Measurements from ENCODE around the gene PERM1. TPM values are rescaled to one million over a fixed set of nuclear protein-coding genes. Genes with fewer than 3 reads are reported as not detected.
"Not testable (repeated sequence)": the region's sequence is repeated elsewhere in the genome, so short reads cannot be mapped to it uniquely, and the experiment has no call there.

PERM1 gene
- total RNA-seq, 1 donor from 2014 or later: not detected

DNA sequence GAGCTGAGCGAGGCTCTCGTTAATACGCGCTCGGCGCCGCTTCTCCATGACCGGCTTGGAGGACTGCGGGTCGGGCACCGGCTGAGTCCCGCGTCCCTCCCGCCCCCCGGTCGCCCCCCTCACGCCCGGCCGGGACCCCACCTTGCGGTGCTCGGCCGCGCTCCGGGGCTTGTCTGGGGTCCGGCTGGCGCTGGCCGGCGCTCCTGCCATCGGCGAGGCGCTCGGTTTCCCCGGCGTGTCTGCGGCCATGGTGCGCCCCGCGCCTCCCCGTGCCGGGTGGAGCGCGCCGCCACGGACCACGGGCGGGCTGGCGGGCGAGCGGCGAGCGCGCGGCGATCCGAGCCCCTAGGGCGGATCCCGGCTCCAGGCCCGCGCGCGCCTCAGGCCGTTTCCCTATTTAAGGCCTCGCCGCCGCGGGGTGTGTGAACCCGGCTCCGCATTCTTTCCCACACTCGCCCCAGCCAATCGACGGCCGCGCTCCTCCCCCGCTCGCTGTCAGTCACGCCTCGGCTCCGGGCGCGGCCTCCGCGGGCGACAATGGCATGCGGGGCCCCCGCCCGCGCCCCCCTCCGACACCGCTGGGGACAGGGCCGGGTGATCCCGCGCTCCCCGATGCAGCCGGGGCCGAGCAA lies 17.9 kb upstream of the PERM1 start, which contains the start of gene HES4:
Gene HES4 (minus strand): TSS at position 373 of the 632 bp plus-strand sequence. CDS start 124 bp downstream, at position 249.
- no peak for FAIRE-seq
- DNase-seq (ENCODE audit: low spot score in 2 of 2): peak; percentile 88 to 90

DNA sequence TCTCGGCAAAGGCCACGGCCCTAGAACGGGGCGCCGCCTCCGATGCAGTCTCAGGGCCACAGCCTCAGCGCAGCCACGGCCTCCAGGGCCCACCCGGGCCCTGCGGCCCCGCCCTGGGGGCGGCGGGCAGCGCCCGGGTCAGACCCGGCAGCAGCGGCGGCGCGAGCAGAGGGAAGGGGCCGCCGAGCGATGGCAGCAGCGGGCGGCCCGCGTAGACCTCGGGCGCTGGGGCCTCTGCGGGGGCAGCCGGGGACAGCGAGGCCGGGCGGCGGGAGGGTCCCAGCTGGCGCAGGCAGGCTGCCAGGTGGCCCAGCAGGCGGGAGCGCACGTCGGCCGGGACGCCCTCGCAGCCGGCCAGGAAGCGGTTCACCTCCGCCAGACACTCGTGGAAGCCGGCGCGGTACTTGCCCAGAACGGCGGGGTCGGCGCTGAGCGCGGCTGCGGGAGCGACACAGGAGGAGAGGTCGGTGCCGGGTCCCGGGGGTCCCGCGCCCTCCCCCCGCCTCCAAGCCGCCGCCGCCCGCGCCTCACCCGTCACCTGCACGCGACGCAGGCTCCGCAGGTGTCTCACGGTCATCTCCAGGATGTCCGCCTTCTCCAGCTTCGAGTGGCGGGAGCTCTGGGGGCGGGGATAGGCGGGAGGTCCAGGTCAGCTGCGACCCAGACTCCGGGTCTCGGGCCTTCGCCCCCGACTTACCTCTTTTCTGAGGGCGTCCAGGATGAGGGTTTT lies 17.3 kb upstream of the PERM1 start:
- FAIRE-seq: no peak
- DNase-seq (ENCODE audit: low spot score in 2 of 2): peak in 1 of 2 donors; percentile 65

DNA sequence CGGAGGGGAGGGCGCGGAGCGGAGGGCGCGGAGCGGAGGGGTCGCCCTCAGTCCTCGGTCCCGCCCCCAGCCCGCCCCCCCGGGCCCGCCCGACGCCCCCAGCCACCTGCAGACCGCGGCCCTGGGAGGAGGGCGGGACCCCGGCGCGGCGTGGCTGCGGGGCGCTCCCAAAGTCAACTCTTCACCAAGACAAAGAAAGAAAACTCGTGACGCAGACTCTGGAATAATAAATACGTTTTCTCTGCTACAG lies 16.8 kb upstream of the PERM1 start:
- FAIRE-seq (no peak), DNase-seq (ENCODE audit: low spot score in 2 of 2) (no peak)

DNA sequence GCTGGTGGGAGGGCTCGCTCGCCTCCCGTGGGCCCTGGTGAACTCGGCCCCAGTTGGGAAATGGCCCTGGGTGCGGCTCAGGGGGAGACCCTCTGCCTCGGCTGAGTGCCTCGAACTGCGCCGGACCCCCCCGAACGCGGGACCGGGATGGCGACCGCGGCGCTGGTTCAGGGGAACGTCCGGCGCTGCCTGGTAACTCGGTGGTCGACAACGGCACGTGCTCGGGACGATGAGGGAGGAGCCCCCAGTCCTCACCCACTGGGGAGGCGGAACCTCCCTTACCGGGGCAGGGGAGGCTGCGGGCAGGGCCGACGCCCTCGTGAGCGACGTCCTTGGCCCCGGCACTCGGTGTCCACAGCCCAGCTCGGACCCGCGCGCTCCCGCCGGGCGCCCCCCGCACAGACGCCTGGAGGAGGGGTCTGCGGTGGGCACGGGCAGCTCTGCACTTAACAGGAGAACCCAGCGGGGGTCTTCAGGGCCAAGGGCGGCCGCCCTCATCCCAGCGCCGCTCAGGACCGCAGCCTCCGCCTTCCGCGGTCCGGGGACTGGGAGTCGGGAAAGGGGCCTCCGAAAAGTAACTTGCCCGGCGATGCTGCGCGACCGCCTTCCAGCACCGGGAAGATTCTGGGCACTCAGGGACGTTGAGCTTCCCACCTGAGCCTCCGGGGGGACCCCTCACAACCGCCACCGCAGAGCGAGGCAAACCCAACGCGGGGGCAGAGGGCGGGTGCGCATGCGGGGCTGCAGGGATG lies 16.3 kb upstream of the PERM1 start:
- FAIRE-seq (no peak), DNase-seq (ENCODE audit: low spot score in 2 of 2) (peak in 1 of 2 donors; percentile 37)

DNA sequence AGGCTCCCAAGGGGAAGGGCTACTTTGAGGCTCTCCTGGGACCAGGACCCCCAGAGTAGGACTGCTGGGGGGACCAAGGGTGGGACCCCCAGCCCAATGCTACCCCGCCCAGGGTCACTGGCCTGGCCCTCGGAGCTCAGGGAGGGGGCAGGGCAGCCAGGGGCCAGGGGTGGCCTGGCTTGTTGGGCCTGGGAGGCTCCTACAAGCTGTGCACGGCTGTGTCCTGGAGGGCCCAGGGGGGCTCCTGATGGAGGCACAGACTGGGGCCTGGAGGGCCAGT lies 15.8 kb upstream of the PERM1 start:
- DNase-seq (ENCODE audit: low spot score in 2 of 2) (no peak), FAIRE-seq (no peak)

DNA sequence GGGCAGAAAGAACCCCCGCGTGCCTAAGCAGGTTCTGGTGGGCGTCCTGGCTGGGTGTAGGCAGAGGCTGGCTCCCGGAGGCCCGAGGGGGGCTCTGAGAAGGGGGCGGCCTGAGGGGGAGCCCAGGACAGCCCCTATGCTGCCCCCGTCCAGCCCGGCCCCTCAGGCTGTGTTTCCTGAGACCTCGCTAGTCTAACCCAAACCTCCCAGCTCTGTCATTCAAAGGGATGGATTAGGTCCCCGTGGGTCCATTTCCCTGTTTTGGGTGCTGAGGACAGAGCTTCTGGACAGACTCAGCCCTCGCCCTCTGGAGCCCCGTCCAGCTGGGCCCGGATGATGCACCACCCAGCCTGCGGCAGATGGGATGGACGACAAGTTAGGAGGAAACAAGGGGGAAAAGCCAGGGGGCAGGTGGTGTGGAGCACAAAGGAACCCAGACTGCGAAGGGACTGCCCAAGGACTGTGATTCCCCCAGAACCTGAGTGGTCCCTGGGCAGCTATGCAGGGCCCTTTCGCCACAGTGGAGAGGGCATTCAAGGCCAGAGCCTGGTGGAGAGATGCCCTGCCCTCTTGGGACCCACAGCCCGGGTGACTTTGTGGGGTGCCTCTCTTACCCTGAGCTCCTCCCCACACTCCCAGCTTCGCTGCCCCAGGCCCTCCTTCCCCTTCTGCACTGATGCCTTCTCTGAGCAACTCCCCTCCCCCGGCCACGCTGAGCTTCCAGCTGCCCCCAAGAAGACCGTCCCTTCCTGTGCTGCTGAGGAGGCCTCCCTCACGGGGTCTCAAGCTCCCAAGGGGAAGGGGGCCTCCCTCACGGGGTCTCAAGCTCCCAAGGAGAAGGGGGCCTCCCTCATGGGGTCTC lies 15.2 kb upstream of the PERM1 start:
- FAIRE-seq (no peak), DNase-seq (ENCODE audit: low spot score in 2 of 2) (no peak)

DNA sequence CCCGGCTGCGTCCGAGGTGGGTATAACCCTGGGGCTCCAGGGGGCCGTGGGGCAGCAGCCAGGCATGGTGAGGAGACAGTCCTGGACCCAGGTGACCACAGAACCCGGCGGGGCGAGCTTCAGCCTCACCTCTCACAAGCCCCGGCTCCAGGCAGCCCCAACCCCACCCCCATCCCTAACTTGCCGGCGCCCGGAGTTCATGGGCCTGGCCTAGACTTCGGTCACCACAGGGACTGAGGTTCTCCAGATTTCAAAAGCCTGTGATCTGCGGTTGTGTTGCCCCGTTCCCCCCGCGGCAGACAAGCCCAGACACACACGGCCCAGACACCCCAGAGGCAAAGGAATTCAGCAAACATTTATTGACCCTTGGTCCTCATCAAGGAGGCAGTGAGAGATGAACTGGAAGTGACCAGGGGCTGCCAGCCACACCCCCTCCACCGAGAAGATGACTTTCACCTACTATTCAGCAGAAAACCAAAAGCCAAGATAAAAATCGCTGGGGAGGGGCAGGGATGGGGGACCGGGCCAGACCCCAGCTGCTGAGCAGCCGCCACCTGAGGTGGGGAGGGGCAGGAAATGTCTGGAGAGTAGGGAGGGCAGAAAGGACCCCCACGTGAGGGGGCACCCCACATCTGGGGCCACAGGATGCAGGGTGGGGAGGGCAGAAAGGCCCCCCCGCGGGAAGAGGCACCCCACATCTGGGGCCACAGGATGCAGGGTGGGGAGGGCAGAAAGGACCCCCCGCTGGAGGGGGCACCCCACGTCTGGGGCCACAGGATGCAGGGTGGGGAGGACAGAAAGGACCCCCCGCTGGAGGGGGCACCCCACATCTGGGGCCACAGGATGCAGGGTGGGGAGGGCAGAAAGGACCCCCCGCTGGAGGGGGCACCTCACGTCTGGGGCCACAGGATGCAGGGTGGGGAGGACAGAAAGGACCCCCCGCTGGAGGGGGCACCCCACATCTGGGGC lies 14.1 kb upstream of the PERM1 start:
- DNase-seq (ENCODE audit: low spot score in 2 of 2) (no peak), FAIRE-seq (no peak)

DNA sequence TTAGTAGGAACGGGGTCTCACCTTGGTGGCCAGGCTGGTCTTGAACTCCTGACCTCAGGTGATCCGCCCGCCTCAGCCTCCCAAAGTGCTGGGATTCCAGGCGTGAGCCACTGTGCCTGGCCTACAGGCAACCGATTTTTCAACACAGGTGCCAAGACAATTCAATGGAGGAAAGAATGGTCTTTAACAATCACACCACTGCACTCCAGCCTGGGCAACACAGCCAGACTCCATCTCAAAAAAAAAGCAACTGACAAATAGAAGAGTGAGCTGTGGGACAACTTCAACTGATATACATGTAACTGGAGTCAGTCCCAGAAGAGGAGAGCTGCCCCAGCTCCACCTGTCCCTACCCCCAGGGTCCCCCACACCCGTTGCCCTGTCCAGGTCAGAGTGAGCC lies 12.7 kb upstream of the PERM1 start:
- FAIRE-seq; DNase-seq (ENCODE audit: low spot score in 2 of 2): not testable (repeated sequence)

DNA sequence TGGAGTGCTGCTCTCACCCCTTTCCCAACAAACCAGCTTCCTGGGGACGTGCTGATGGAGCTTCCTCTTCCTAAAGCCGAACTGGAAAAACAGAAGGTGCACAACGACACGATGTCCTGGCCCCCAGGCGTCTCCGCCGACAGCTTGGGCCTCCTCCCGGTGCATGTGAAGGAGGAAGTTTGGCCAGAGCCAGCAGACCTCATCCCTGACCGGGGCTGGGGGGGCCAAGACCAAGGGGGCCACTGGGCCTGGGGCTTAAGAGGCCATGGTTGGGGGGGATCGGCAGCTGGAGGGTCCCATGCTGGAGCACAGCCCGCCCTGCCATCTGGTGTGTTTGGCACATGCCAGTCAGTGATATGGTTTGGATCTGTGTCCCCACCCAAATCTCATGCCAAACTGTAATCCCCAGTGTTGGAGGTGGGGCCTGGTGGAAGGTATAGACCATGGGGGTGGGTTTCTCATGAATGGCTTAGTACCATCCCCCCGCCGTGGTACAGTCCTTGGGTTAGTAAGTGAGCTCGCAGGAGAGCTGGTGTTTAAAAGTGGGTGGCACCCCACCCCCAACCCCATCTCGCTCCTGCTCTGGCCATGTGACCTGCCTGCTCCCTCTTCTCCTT lies 11.6 kb upstream of the PERM1 start:
- FAIRE-seq (no peak), DNase-seq (ENCODE audit: low spot score in 2 of 2) (no peak)

DNA sequence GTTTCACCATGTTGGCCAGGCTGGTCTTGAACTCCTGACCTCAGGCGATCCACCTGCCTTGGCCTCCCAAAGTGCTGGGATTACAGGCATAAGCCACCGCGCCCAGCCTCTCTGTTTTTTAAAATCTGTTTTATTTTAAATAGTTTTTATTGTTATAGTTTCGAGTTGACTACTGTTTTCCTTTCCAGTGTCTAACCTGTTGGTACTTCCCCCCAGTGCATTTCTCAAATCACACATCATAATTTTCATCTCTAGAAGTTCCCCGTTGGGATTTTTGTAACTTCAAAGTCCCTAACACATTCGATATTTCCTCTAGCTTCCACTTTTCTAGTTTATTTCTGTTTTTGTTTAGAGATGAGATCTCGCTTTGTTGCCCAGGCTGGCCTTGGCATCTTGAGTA lies 10.5 kb upstream of the PERM1 start:
- FAIRE-seq: no peak
- DNase-seq (ENCODE audit: low spot score in 2 of 2): no peak

DNA sequence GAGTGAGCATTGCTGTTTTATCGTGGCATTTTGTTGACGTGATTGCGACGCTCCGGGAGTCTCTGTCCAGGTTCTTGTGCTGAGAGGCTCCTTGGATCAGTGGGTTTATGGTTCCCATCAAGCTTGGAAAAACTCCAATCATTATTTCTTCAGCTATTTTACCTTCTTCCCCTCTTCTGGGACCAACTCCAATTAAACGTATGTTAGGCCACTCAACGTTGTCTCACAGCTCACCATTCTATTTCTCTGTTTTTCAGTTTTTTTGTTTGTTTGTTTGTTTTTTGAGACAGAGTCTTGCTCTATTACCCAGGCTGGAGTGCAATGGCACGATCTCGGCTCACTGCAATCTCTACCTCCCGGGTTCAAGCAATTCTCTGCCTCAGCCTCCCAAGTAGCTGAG lies 10.0 kb upstream of the PERM1 start:
- FAIRE-seq (no peak), DNase-seq (ENCODE audit: low spot score in 2 of 2) (no peak)

DNA sequence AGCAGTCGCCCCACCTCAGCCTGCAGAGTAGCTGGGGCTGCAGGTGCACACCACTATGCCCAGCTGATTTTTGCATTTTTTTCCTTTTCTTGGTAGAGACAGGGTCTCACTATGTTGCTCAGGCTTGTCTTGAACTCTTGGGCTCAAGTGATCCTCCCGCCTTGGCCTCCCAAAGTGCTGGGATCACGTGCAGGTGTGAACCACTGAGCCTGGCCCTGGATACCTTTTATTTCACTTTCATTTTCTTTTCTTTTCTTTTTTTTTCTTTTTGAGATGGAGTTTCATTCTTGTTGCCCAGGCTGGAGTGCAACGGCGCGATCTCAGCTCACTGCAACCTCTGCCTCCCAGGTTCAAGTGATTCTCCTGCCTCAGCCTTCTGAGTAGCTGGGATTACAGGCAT lies 9.4 kb upstream of the PERM1 start:
- FAIRE-seq; DNase-seq (ENCODE audit: low spot score in 2 of 2): not testable (repeated sequence)

DNA sequence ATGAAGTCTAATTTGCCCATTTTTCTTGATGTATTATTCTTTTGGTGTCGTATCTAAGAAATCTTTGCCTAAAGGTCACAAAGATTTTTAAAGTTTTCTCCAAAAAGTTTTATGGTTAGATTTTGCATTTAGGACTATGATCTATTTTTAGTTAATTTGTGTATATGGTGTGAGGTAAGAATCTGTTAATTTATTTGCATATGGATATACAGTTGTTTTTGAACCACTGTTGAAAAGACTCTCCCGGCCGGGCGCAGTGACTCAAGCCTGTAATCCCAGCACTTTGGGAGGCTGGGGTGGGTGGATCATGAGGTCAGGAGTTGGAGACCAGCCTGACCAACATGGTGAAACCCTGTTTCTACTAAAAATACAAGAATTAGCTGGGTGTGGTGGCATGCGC lies 6.2 kb upstream of the PERM1 start:
- not testable (repeated sequence) for FAIRE-seq; DNase-seq (ENCODE audit: low spot score in 2 of 2)

DNA sequence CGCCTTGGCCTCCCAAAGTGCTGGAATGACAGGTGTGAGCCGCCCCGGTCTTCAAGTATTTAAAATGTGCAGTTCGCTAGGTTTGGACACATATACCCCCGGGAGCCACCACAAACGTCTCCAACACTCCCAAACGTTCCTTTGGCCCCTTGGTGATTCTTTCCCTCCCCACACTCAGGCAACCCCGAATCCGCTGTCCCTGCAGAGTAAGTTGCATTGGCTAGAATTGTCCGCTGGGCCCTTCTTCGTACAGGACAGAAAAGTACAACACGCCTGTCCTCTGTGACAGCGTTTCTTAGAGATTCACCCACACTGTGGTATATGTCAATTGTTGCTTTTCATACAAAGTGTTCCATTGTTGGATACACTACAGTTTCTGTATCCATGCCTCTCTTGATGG lies 3.2 kb upstream of the PERM1 start:
- no peak for FAIRE-seq
- DNase-seq (ENCODE audit: low spot score in 2 of 2): no peak

DNA sequence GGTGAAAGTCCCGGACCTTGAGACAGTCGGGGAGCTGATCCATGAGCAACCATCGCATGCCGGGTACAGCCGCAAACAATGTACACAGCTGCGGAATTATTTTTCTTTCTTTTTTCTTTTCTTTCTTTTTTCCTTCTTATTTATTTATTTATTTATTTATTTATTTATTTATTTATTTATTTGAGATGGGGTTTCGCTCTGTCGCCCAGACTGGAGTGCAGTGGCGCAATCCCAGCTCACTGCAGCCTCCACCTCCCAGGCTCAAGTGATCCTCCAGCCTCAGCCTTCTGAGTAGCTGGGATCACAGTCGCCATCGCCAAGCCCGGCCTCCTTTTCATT lies 2.6 kb upstream of the PERM1 start:
- FAIRE-seq (no peak), DNase-seq (ENCODE audit: low spot score in 2 of 2) (no peak)

DNA sequence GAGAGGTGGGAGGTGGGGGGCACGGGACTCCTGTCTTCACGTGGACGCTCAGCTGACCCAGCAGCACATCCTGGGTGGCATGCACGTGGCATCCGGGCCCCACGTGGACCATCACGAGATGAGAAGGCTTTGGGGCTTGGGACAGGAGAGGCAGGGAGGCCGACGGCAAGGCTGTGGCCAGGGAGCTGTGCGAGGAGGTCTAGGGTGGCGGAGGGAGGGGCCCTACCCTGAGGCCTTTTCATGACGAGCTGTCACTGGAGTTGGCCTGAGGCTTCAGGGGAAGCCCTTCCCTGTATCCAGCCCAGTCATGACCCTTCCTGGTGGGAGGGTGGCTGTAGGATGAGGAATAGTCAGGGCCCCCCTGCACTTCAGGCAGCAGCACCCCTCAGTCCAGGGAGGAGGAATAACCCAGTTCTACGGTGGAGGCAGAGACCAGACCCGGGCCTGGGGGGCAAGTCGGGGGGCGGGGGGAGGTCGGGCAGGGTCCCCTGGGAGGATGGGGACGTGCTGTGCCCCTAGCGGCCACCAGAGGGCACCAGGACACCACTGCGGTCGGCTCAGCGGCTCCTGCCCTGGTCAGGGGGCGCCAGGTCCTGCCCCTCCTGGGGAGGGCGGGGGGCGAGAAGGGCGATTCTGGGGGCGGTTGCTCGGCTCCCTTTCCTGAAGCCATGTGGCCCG lies 2.0 kb upstream of the PERM1 start:
- peak in 1 of 2 donors; percentile 84 for DNase-seq (ENCODE audit: low spot score in 2 of 2)
- no peak for FAIRE-seq

DNA sequence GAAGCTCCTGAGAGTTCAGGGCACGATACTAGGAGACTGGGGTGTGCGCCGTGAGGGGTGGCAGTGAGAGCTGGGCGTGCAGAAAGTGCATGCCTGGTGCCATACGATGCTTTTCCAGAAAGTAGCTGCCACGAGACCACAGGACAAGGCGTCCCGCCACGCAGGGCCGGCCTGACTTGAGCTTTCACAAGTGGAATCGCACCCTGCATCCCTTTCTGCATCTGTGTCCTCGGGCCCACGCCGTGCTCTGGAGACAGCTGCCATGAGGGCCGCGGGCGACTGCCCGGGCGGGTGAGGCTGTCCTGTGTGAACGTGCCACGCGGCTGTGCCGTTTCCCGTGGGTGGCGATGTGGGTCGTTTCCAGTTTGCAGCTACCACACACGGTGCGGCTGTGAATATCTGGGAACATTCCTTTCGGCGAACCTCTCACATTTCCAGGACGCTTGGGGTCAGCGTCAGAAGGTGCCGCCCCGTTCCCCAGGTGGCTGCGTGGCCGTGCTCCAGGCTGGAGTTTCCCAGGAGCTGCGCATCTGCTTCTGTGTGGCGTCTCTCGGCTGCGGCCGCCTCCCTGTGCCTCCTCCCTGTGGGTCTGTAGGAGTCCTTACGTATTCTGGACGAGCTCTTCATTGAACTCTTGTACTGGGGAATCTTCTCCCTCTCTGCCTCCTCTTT lies 1.0 kb upstream of the PERM1 start:
- DNase-seq (ENCODE audit: low spot score in 2 of 2) (no peak), FAIRE-seq (no peak)

DNA sequence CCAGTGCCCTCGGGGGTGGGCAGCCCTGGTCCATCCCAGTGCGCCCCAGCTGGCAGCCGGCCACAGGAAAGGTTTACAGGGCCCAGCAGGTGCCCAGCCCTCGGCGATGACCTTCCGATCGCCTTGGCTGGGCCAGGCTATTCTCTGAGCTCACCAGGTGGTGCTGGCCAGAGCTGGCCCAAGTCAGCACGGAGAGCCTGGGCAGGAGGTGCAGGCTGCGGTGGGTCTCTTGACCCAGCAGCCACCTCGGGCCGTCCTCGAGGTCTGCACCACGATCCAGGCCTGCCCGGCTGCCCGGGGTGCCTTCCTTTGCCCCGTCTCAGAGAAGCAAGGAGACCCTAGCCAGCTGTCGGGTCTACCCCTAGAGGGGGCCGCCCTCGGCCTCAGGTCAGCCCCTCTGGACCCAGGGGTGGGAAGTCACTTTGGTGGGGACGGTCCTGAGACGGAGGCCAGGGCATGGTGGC lies 370 bp downstream of the PERM1 start:
- DNase-seq (ENCODE audit: low spot score in 2 of 2) (no peak), FAIRE-seq (no peak)
